SH-SY5Y (cell line): Measurements from ENCODE around the gene ADGRA1.

Experiments used
- GATA2 ChIP-seq: IDR thresholded peaks from 2 replicates; pipeline ENCODE4 v1.6.1; 2011; ENCODE audit warnings: mild to moderate bottlenecking, low read depth, low read length
- GATA3 ChIP-seq: IDR thresholded peaks from 2 replicates; pipeline ENCODE4 v1.6.1; 2011; ENCODE audit warnings: low read depth, mild to moderate bottlenecking, low read length, moderate library complexity

GRCh38 chr10:133060881-133061280 lies 26.8 kb upstream of the ADGRA1 start:
- no peak for TF ChIP-seq GATA3
- no peak for TF ChIP-seq GATA2
